Neural progenitor cell (in vitro differentiated cells): ENCODE measurements around the gene MAP3K2.

Experiments
- CTCF ChIP-seq: fragments of 200-600 bp; sonication (generic); IDR thresholded peaks from 2 replicates; pipeline ENCODE4 v1.5.1; 2017; ENCODE audit warnings: antibody characterized with exemption, mild to moderate bottlenecking
- EZH2 ChIP-seq: fragments of 200-600 bp; sonication (generic); IDR thresholded peaks from 2 replicates; pipeline ENCODE4 v1.6.1; 2017; ENCODE audit warnings: antibody characterized with exemption, mild to moderate bottlenecking, moderate library complexity
- EZH2phosphoT487 ChIP-seq: fragments of 200-600 bp; sonication (generic); IDR thresholded peaks from 2 replicates; pipeline ENCODE4 v1.6.1; 2017; ENCODE audit warnings: antibody characterized with exemption

GRCh38 chr2:127379712-127380355 is 7.9 kb downstream of the MAP3K2 start:
- TF ChIP-seq CTCF (no peak), EZH2 (no peak), EZH2phosphoT487 (no peak)
